Measurements from ENCODE around the gene STXBP4. TPM values are rescaled to one million over a fixed set of nuclear protein-coding genes. Genes with fewer than 3 reads are reported as not detected.

Gene STXBP4
- total RNA-seq, 1 experiment from 2014 or later: 16.8 TPM

- Mint-ChIP-seq H3K4me1 (ENCODE audit: low read depth, unreplicated experiment) (no peaks in the 10 kb centered on the region), H3K36me3 (ENCODE audit: insufficient read depth, unreplicated experiment) (peaks cover 8% of the 10 kb centered on the region), H3K27ac (ENCODE audit: unreplicated experiment) (no peak overlapping the region), H3K27me3 (ENCODE audit: insufficient read depth, unreplicated experiment) (peaks cover 13% of the 10 kb centered on the region), H3K9me3 (ENCODE audit: unreplicated experiment) (peaks cover 10% of the 10 kb centered on the region), H3K4me3 (ENCODE audit: unreplicated experiment) (no peak overlapping the region)
- TF ChIP-seq CTCF (IDR thresholded peaks at IDR 0.05; ENCODE audit: insufficient read depth in 1 of 2, low read depth in 1 of 2, low read length in 1 of 2, severe bottlenecking in 1 of 2, unreplicated experiment in 1 of 2): no peak
- H3K36me3 ChIP-seq (ENCODE audit: control insufficient read depth, insufficient read depth, low read length): no peaks in the 10 kb centered on the region
- H3K27me3 ChIP-seq (replicated peaks; ENCODE audit: control insufficient read depth, insufficient read depth, low read length): no peaks in the 10 kb centered on the region
- intact Hi-C loops (cut with micrococcal nuclease; ENCODE audit: unreplicated experiment): no loop called here
- no peak for DNase-seq
- no peaks in the 10 kb centered on the region for H3K9me3 ChIP-seq
- no peak overlapping the region for H3K4me3 ChIP-seq (ENCODE audit: low read depth, low read length)
- POLR2A ChIA-PET: no interaction called here
- CTCF ChIA-PET: no interaction called here
- no peaks in the 10 kb centered on the region for H3K4me1 ChIP-seq
- no TSS peak for BruUV-seq (replicated peaks)
Observed at GRCh38 chr17:55219934-55220333, 251.4 kb downstream of the STXBP4 start.

Other genes starting within 250 kb of the STXBP4 start
- gene TOM1L1, start 67.9 kb upstream of the STXBP4 start, total RNA-seq (2022): 48.7 TPM in 2 replicates
- 75.9 and 77.6 TPM in 2 replicates for gene COX11, start 111 bp upstream of the STXBP4 start, total RNA-seq (2022)

All from Caco-2 (cell line).